ENCODE measurements around the gene APRT.

The APRT gene

GRCh38 chr16:88770461-88771293, 41.1 kb downstream of the APRT start:
- peak; percentile 87 for DNase-seq

DNA sequence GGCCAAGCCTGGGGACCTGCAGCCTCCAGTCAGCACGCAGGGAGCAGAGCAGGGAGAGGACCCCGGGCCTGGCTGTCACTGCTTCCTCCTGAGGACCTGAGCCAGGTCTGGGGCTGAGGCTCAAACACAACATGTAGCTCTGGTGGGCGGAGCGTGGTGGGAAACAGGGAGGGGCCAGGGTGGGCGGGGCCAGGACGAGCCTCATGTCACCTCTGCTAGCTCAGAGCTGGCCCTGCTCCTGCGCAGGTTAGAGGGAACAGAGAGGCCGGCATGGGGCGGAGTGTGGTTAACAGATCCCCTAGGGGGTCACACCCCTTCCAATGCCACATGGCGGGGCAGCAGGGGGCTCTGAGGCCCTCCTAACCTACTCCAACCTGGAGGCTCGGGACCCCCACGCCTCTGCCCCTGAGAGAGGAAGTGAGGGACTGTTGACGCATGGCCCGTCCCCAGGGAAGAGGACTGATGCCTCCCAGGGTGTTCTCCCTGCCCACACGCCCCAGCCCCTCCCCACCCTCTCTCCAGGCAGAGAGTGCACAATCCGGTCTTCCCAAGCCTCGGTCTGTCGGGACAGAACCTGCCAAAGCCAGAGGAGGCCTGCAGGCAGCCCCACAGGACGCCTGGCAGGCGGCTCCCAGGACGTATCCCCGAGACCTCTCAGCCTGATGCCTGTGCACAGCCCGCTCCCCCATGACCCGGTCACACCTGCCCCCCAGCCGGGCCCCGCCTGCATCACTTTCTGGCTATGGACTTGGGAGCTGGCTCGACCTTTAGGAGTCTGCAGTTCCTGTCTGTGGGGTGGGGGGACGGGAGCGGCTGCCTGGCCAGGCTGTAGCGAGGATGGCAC, 41.9 kb downstream of the APRT start:
- DNase-seq: no peak

- DNase-seq: no peak
Measured at GRCh38 chr16:88768071-88768783, 43.5 kb downstream of the APRT start.

- no peak for DNase-seq
Measured at GRCh38 chr16:88767546-88768070, 44.1 kb downstream of the APRT start.

DNA sequence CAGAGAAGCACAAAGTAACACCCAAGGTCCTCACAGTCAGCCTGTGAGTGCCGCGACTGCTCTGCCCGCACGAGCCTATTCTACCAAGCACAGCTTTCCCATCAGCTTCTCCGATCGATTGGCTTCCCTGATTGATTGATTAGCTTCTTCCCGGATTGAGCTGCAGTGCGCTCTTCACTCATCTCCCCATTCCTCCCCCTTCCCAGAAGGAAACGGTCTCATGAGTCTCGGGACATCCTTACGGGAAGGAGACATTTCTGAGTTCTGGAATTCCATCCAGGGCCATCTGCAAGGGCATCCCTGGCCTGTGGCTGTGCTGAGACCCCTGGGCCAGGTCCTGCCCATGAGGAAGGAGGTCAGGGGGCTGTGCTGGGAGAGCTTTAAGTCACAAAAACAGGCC, 44.8 kb downstream of the APRT start:
- DNase-seq: no peak

DNA sequence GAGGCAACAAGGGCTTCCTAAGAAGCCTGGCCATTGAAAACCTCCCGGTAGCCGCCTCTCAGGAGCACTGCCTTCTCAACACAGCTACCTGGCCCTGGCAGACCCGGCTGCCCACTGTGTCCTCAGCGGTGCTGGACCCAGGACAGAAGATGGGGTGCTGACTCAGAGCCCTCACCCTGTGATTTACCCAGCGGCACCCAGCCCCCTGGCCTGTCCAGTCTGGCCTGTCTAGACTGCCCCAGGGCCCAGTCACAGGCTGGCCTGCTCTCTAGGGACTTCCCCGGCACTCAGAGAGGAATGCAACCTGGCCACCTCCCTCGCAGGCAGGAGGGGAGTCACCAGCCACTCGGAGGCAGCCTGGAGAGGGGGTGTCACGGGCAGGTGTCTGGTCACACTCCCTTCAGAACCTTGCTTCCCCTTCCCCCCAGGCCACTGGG, 46.8 kb downstream of the APRT start:
- no peak for DNase-seq

DNA sequence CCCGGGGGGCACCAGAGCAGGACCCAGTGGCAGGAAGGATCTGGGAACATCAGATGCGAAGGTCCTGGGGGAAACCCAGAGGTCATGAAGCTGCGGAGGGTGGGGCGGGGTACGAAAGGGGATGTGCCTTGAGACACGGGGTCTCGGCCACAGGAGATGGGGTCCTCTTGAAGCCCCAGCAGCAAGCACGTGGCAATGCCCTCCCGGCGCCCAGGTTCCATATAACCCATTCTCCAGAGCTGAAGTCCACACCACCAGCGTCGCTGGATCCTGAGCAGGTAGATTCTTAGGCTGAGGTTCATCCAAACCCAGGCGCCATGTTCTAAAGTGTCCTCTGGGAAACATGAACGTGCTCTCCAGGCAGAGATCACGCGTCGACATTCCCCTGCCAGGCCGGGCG, 47.6 kb downstream of the APRT start:
- no peak for DNase-seq

GRCh38 chr16:88763502-88764053, 48.1 kb downstream of the APRT start:
- DNase-seq: no peak

DNA sequence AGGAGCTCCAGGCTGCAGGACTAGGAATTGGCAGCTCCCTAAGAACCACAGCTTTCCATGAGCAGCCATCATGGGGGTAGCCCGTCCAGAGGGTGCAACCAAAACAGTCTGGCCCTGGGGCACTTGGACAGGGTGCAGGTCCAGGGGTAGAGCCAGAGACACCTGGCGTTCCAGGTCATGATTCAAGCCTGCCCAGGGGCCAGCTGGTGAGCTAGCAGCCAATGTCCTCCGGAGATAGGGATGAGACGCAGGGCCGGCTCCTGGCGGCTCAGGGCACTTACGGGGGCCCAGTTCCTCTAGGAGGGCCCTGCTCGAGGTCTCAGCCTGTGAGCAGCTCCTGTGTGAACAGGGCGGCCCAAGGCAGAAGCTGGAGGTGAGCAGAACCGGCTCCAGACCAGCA, 48.8 kb downstream of the APRT start:
- DNase-seq: no peak

GRCh38 chr16:88762258-88762870, 49.4 kb downstream of the APRT start:
- DNase-seq: no peak

DNA sequence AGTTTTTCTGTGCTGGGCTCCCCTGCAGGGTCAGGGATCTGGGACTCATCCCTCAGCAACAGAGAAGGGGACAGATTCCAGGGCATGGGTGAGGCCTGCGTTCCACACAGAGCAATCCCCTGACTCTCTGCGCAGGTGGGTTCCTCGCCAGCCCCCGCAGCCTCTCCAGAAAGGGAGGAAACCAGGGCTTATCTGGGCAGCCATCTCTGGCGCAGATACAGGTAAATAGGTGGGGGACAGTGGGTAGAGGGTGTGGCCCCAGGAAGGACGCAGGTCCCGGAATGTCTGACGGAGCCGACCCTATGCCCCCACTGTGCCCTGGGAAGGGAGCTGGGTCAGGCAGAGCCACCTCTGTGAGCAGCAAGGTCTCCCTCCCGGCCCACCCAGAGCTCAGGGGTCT, 49.9 kb downstream of the APRT start:
- DNase-seq: no peak

- DNase-seq: no peak
Measured at GRCh38 chr16:88761143-88761534, 50.6 kb downstream of the APRT start.

GRCh38 chr16:88760424-88761142, 51.1 kb downstream of the APRT start:
- DNase-seq: no peak

DNA sequence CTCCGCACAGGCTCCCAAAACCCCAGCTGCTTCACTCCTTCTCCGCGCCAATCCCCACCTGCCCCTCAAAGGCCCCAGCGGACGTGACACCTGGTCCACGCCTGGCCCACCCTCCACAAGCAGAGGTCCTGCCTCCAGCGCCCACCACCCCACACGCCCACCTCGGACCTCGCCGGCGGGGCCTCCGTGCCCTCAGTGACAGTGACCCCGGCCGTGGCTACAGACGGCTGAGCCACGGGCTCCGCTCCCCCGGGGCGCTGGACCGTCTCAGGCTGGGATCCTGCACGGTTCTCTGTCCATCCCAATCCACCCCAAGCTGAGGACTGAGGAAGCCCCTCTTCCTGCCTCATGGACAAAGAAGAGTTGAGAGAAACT, 51.8 kb downstream of the APRT start:
- no peak for DNase-seq
